ENCODE measurements around the gene NKX1-2.
A peak's percentile ranks its signal among the peaks of the same experiment; 100 is the strongest.

The NKX1-2 gene

DNA sequence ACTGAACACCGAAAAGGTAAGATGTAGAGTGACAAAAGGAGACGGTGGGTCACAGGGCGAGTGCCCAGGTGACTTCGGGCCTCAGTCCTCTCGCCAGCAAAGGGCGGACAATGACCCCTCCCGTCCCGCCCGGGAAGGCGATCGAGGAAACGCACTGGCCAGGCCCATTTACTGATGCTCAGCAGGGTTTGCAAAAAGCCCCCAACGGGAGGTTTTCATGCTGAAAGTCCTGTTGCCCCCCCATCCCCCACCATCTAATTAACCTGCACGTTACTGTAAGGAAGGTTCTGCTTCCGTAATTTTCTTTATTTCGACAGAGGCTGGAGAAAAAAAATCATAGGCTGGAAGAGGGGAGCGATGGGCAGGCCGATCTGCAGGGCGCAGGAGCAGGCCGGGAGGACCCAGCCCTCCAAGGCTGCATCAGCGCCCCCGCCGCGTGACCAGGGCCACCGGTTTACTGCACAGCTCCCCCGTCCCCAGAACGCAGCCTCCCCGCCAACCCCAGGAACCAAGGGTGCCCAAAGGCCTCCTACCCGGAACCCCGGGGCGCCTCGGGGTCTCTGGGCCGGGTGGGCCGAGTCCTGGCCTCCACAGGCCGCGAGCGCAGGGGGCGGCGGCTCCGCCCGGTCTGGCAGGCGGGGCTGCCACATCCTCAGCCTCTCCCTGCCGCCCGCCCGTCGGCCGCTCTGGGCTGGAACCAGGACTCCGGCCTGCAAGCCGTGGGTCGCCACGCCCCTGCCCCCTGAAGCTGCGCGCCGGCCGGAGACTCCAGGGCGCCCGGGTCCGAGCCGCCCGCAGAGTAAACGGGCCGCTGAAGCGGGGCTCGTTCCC lies 31.7 kb downstream of the NKX1-2 start:
- DNase-seq (ENCODE audit: low read depth in 2 of 2), result peak in 1 of 2 donors; percentile 4

DNA sequence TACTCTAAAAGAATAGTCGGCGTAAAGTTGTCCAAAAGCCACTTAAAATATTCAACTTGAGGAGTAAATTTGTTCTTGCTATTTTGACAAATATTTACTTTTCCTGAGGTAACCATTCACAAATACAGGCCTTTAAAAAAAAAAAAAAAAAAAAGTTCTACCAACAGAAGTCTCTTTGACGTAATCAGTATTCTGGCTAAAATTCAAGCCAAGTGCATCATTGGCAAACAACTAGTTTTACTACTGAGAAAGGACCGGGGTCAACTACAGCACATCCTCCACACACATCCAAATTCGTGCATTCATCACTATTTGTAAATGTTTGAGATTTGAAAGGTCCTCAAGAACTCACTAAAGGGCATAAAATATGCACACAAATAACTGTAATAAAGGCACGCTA lies 33.1 kb downstream of the NKX1-2 start:
- no peak for DNase-seq (ENCODE audit: low read depth in 2 of 2)

DNA sequence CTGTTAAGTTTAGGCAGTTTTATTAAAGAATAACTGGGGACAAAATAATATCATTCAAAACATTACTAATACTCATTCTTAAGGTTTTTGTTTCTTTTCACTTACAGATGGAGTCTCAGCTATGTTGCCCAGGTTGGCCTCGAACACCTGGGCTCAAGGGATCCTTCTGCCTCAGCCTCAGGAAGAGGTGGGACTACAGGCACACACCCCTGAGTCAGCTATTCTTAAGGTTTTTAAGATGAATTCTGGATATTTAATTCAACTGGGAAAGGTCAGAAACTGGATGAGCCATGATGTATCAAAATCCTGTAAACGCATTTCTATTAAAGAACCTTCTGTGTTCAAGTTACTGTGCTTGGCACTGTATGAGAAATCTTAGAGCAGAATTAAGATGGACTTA lies 34.6 kb downstream of the NKX1-2 start:
- no peak for DNase-seq (ENCODE audit: low read depth in 2 of 2)

DNA sequence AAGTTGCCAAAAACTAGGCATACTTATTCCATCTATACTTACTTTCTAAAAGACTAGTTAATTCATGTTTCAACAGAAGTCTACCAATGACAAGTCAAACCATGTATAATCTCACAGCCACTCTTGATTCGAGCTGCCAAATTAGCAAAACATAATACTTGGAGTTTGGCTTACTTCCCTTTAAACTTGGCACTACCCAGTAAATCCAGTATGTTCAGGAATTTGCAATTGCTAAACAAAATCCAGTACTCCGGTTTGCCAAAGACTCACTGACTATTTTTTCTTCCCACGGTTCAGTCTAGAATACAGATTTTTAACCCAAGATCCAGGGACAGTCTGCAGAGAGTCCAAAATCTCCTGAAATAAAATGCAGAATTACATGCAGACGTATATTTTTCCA lies 35.8 kb downstream of the NKX1-2 start:
- no peak for DNase-seq (ENCODE audit: low read depth in 2 of 2)

DNA sequence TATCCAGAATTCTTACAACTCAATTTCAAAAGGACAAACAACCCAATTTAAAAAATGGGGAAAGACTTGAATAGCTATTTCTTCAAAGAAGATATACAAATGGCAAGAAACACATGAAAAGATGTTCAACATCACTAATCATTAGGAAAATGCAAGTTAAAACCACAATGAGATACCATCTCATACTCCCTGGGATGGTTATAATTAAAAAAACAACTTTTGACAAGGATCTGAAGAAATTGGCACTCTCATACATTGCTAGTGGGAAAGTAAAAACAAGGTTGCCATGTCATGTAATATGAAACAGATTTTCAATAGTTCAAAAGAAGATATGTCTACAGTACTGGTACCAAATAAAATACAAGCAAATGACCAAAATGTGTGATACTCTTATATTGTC lies 40.1 kb downstream of the NKX1-2 start:
- DNase-seq (ENCODE audit: low read depth in 2 of 2), result no peak

DNA sequence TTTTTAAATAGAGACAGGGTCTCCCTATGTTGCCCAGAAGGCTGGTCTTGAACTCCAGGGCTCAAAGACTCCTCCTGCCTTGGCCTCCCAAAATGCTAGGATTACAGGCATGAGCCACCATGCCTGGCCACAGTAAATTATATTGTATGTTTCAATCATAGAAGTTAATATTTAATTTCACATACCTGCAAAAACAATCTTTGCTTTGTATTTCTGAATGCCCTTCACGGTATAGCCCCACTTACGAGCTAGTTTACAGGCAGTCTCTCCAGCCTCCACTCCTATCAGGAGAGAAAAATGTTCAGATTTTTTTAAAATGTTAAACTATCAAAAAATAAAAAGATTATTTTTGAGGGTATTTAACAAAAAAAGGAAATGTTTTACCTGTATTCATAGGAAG lies 41.5 kb downstream of the NKX1-2 start:
- DNase-seq (ENCODE audit: low read depth in 2 of 2), result no peak

DNA sequence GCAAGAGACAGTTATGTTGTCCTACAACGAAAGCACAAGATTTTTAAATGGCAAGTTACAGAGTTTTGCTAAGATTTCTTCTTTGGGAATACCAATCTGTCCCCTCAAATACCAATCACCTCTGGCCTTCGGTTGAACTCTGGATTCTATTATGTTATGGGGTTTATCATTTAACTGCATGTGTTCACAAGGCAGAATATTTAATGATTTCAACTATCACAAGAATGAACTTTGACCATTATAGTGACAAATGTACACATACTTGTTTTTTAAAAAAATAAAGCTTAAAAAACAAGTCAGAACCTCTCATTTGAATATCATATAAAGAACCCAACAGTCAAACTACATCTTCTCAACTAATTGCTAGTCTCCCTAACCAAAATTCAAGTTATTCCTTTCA lies 42.4 kb downstream of the NKX1-2 start:
- no peak for DNase-seq (ENCODE audit: low read depth in 2 of 2)

DNA sequence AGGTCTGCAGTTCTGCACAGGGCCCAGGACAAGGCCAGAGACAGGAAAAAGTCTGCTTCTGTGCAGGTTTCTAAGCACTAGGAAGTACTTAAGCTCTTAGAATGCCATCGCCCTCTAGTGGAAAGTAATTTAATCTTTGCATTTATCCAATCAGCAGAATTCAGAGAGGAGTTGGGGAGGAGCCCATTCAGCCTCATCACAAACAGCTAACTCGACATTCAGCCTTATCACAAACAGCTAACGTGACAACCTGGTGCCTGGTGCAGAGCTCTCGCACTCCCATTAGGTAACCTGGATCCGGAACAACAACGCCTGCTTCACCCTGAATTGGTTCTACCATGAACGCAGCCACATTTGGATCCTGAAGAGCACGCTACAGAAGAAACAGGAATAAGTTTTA lies 46.3 kb downstream of the NKX1-2 start:
- no peak for DNase-seq (ENCODE audit: low read depth in 2 of 2)

DNA sequence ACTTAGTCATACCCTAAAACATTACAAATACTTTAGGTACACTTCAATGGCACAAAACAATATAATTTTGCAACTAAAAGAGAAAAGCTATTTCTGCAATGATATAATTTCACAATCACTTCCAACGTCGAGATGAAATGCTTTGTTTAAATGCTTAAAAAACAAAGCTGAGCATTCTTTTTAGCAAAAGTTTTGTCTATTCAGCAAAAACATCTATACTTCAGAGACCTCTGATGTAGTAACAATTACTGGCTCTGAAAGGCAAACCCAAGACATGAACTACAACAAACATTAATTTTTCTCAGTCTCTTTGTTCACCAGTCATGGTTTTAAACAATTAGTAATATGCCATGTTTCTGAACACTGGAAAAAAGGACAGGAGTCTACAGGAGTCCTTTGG lies 47.6 kb downstream of the NKX1-2 start:
- DNase-seq (ENCODE audit: low read depth in 2 of 2), result no peak

DNA sequence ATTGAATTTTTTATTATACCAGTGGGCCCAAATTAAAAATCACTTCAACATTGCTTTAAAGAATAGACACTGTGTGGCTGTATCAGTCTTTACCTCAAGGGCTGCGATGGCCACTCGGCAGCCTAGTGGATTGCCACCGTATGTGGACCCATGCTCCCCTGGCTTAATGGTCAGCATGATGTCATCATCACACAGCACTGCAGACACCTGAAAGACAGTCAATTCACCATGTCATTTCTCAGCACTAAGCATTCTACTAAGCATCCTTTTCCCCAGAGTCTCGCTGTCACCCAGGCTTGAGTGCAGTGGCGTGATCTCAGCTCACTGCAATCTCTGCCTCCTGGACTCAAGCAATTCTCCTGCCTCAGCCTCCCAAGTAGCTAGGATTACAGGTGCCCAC lies 48.2 kb downstream of the NKX1-2 start:
- no peak for DNase-seq (ENCODE audit: low read depth in 2 of 2)

Data from activated CD8-positive, alpha-beta memory T cell treated with anti-CD3 and anti-CD28 coated beads for 4 hours (primary cell).